Stomach smooth muscle (tissue), 2 donors: ENCODE data around the gene BICDL1.
A peak's percentile ranks its signal among the peaks of the same experiment; 100 is the strongest.

Experiments
- H3K27ac ChIP-seq: one replicate; pipeline ENCODE4 v1.7.0; 2013; ENCODE audit warnings: mild to moderate bottlenecking, low read length, inconsistent platforms
- H3K27me3 ChIP-seq, 2 donors: one replicate each; pipeline ENCODE4 v1.7.0; 2013; ENCODE audit warnings: low read length in 2 of 2; ENCODE audit not compliant: insufficient read depth in 2 of 2, control insufficient read depth in 1 of 2
- H3K36me3 ChIP-seq, 2 donors: one replicate each; pipeline ENCODE4 v1.7.0; 2013; ENCODE audit warnings: low read length in 2 of 2; ENCODE audit not compliant: control insufficient read depth in 2 of 2, insufficient read depth in 2 of 2
- H3K4me1 ChIP-seq: one replicate; pipeline ENCODE4 v1.7.0; 2013; ENCODE audit warnings: low read length; ENCODE audit not compliant: control insufficient read depth, insufficient read depth
- H3K4me3 ChIP-seq, 2 donors: one replicate each; pipeline ENCODE4 v1.7.0; 2013; ENCODE audit warnings: low read length in 2 of 2
- H3K9ac ChIP-seq, 2 donors: one replicate each; pipeline ENCODE4 v1.7.0; 2013; ENCODE audit warnings: low read length in 2 of 2, mild to moderate bottlenecking in 1 of 2
- H3K9me3 ChIP-seq, 2 donors: one replicate each; pipeline ENCODE4 v1.7.0; 2013; ENCODE audit warnings: low read length in 2 of 2; ENCODE audit not compliant: control insufficient read depth in 2 of 2
- donor health status: healthy.
- donor health status: Pancreatic carcinoma.

The BICDL1 gene, protein sequence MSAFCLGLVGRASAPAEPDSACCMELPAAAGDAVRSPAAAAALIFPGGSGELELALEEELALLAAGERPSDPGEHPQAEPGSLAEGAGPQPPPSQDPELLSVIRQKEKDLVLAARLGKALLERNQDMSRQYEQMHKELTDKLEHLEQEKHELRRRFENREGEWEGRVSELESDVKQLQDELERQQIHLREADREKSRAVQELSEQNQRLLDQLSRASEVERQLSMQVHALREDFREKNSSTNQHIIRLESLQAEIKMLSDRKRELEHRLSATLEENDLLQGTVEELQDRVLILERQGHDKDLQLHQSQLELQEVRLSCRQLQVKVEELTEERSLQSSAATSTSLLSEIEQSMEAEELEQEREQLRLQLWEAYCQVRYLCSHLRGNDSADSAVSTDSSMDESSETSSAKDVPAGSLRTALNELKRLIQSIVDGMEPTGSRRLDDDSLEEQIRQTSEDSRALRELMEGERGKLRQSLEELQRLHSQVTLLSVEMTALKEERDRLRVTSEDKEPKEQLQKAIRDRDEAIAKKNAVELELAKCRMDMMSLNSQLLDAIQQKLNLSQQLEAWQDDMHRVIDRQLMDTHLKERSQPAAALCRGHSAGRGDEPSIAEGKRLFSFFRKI

DNA sequence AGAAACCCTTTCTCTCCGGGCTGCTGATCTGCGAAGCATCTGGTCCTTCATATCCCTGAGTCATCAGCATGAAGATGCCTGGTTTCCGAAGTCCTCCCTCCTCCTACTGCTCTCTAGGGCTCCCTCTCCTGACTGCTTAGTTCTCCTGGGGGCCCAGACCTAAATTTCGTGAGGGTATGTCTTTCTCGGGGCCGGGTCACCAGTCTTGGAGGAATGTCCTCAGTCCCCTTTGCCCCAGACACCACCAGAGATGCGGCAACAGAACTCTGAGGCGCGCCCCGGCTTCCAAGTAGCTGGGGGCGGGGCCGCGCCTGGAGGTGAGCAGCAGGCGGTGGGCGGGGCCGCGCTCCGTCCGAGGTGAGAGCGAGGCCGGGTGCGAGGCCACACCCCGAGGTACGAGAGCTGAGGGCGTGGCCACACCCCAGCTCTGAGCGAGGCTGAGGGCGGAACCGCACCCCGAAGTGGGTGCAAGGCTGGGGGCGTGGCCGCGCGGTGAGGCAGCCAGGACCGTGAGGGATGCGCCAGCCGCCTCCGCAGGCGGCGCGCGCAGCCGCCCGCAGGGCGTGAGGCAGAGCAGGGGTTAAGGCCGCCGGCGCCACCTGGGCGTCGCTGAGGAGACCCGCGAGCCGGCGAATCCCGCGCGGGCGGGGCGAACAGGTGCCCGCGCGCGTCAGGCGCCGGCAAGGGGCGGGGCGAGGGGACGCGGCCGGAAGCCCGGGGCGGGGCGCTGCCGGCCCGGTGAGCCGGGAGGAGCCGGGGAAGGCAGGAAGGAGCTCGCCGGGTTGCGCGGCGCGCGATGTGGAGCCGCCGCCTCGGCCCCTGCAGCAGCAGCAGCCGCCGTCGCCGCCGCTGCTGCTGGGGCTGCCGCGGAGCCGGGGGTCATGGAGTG, at the start of gene BICDL1:
BICDL1 (plus strand) TSS at position 765 of the 889 bp plus-strand sequence. CDS start 633 bp downstream, outside the sequence.
- H3K27ac ChIP-seq = no peak within 1 kb of the TSS
- H3K4me1 ChIP-seq = peaks cover 17% of the 10 kb centered on the region
- H3K9me3 ChIP-seq = no peaks in the 10 kb centered on the region
- peak within 1 kb of the TSS; percentile 1 to 71 for H3K4me3 ChIP-seq
- H3K9ac ChIP-seq = no peak within 1 kb of the TSS
- no peaks in the 10 kb centered on the region for H3K36me3 ChIP-seq
- peaks cover 5 to 8% of the 10 kb centered on the region in 2 donors for H3K27me3 ChIP-seq

DNA sequence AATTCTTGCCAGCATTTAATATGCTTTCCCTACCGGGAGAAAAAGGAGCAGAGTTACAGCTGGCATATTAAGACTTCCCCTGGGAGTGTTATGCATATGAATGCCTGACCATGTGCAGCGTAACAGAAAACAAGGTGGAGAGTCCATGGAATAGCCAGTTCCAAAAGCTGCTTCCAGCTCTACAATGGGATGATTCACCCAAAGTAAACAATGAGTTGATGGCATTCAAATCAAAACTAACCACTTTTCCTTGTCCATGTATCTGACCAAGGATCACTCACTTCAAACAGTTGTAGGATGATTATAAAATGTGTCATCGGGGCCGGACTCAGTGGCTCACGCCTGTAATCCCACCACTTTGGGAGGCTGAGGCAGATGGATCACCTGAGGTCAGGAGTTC, 48.1 kb upstream of the BICDL1 start:
- Histone ChIP-seq H3K27ac (no peak overlapping the region), H3K9ac (no peak overlapping the region), H3K4me1 (no peaks in the 10 kb centered on the region), H3K36me3 (no peaks in the 10 kb centered on the region), H3K27me3 (peaks cover 0 to 2% of the 10 kb centered on the region in 2 donors), H3K4me3 (no peak overlapping the region), H3K9me3 (no peaks in the 10 kb centered on the region)

DNA sequence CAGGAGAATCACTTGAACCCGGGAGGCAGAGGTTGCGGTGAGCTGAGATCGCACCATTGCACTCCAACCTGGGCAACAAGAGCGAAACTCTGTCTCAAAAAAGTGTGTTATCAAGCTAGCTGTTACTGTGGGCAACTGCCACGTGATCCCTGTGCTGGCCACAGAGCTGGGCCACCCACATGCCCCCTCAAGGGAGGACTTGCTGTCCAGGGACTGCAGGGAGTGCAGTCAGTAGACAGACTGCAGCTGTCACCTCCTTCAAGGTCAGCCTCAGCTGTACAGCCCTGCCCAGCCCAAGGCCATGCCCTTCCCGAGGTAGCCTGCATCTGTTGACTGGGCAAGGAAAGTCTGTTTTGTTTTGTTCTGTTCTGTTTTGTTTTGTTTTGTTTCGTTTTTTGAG, 46.6 kb upstream of the BICDL1 start:
- no peaks in the 10 kb centered on the region for H3K9me3 ChIP-seq
- H3K4me3 ChIP-seq = no peak overlapping the region
- no peaks in the 10 kb centered on the region for H3K36me3 ChIP-seq
- H3K4me1 ChIP-seq = no peaks in the 10 kb centered on the region
- H3K27me3 ChIP-seq = peaks cover 0 to 2% of the 10 kb centered on the region in 2 donors
- no peak overlapping the region for H3K9ac ChIP-seq
- H3K27ac ChIP-seq = no peak overlapping the region

DNA sequence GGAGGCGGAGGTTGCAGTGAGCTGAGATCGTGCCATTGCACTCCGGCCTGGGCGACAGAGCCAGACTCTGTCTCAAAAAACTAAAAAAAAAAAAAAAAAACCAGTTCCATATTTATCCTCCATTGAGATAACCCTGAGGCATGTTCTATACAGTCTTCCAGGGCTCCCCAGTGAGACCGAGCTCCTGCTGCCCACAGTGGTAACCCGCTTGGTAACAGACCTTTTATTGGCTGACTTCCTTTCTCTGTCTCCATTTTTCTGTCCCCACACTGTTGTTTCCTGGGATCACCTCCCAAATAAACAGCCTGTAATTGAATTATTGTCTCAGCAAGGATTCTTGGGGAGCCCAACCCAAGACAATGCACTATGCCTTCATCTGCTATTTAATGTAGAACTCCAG, 42.8 kb upstream of the BICDL1 start:
- H3K27me3 ChIP-seq = no peaks in the 10 kb centered on the region
- no peak overlapping the region for H3K9ac ChIP-seq
- H3K4me1 ChIP-seq = no peaks in the 10 kb centered on the region
- H3K9me3 ChIP-seq = no peaks in the 10 kb centered on the region
- H3K4me3 ChIP-seq = no peak overlapping the region
- no peaks in the 10 kb centered on the region for H3K36me3 ChIP-seq
- H3K27ac ChIP-seq = no peak overlapping the region

DNA sequence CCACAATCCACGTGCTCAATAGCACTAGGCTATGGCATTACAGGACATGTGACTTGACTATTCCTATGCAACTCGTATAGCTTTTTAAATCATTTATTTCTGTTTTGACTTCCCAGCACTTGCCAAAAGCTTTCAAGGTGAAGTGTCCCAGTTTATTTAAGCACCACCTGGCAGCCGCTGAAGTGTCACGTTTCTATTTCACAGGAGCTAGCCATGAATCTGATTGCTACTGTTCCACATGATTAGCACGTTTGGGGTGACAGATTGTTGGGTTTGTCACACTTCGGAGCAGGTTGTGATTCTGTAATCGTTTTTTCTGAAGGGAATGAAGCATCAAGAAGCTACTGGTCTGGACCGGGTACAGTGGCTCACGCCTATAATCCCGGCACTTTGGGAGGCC, 39.9 kb upstream of the BICDL1 start:
- H3K27ac ChIP-seq = no peak overlapping the region
- no peaks in the 10 kb centered on the region for H3K36me3 ChIP-seq
- no peaks in the 10 kb centered on the region for H3K9me3 ChIP-seq
- no peaks in the 10 kb centered on the region for H3K4me1 ChIP-seq
- H3K9ac ChIP-seq = no peak overlapping the region
- H3K4me3 ChIP-seq = no peak overlapping the region
- H3K27me3 ChIP-seq = no peaks in the 10 kb centered on the region

DNA sequence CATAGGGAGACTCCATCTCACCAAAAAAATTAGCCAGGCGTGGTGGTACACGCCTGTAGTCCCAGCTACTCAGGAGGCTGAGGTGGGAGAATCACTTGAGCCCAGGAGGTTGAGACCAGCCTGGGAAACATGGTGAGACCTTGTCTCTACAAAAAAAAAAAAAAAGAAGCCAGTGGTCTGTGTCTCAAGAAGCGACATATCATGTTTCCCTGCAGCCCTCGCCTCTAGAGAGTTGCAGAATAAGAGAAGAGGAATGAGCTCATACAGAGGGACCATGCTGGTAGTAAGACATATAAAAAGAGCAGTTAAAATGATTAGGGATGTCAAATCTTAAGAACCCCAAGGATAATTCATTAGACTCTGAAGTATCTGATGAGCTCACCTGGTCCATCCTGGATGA, 39.4 kb upstream of the BICDL1 start:
- Histone ChIP-seq H3K9me3 (no peaks in the 10 kb centered on the region), H3K36me3 (no peaks in the 10 kb centered on the region), H3K9ac (no peak overlapping the region), H3K27me3 (no peaks in the 10 kb centered on the region), H3K27ac (no peak overlapping the region), H3K4me3 (no peak overlapping the region), H3K4me1 (no peaks in the 10 kb centered on the region)

DNA sequence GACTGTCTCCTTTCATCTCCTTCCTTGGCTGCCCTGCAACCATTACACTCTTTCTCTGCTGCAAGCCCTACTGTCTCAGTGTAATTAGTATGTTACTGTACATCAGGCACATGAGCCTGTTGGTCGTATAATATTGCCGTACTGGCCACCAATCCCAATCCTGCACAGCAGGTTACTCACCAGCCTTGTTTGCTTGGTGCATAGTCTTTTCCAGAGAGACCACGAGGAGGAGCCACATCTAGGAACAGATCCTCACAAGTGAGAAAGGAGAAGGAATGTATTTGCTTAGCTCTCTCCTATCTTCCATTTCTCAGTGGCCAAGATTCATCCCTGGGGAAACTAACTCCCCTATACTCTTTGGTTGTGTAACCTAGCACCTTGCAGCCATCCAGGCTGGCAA, 33.0 kb upstream of the BICDL1 start:
- Histone ChIP-seq H3K9me3 (peaks cover 13 to 14% of the 10 kb centered on the region in 2 donors), H3K36me3 (no peaks in the 10 kb centered on the region), H3K4me3 (no peak overlapping the region), H3K9ac (no peak overlapping the region), H3K4me1 (no peaks in the 10 kb centered on the region), H3K27me3 (no peaks in the 10 kb centered on the region), H3K27ac (no peak overlapping the region)

DNA sequence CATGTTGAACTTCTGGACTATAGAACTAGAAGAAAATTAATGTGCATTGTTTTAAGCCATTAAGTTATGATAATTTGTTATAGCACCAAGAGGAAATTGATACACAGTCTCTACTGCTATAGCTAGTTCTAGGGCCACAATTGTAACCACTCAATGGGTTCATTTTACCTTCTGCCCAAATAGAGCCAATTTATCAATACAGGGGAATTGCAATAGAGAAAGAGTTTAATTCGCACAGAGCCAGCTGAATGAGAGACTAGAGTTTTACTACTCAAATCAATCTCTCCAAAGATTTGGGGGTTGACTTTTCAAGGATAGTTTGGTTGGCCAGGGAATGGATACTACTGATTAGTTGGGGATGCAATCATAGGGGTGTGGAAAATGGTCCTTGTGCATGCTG, 31.9 kb upstream of the BICDL1 start:
- H3K4me1 ChIP-seq = no peaks in the 10 kb centered on the region
- peaks cover 13 to 14% of the 10 kb centered on the region in 2 donors for H3K9me3 ChIP-seq
- no peak overlapping the region for H3K4me3 ChIP-seq
- no peaks in the 10 kb centered on the region for H3K36me3 ChIP-seq
- no peak overlapping the region for H3K27ac ChIP-seq
- no peaks in the 10 kb centered on the region for H3K27me3 ChIP-seq
- no peak overlapping the region for H3K9ac ChIP-seq

DNA sequence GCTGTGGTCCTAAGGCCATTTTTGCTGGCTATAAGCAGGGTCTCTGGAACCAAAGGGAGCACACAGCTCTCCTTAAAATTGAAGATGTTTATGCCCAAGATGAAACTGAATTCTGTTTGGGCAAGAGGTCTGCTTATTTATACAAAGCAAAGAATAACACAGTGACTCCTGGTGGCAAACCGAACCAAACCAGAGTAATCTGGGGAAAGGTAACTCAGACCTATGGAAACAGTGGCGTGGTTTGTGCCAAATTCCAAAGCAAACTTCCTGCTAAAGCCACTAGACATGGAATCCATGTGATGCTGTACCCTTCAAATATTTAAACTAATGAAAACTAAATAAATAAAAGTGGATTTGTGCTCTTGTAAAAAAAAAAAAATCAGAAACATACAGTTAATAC, 29.6 kb upstream of the BICDL1 start:
- no peak overlapping the region for H3K4me3 ChIP-seq
- H3K36me3 ChIP-seq = no peaks in the 10 kb centered on the region
- no peak overlapping the region for H3K9ac ChIP-seq
- H3K4me1 ChIP-seq = no peaks in the 10 kb centered on the region
- no peaks in the 10 kb centered on the region for H3K27me3 ChIP-seq
- peaks cover 13 to 14% of the 10 kb centered on the region in 2 donors for H3K9me3 ChIP-seq
- no peak overlapping the region for H3K27ac ChIP-seq

DNA sequence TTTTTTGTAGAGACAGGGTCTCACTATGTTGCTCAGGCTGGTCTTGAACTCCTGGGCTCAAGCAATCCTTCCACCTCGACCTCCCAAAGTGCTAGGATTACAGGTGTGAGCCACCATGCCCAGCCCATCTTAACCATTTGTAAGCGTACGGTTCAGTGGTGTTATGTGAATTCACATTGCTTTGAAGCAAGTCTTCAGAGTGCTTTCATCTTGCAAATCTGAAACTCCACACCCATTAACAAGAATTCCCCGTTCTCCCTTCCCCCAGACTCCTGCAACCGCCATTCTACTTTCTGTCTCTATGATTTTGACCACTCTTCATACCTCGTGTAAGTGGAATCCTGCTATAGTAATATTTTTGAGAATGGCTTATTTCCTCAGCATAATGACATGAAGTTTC, 24.9 kb upstream of the BICDL1 start:
- H3K9me3 ChIP-seq = no peaks in the 10 kb centered on the region
- H3K27ac ChIP-seq = no peak overlapping the region
- H3K4me3 ChIP-seq = no peak overlapping the region
- H3K36me3 ChIP-seq = no peaks in the 10 kb centered on the region
- H3K4me1 ChIP-seq = no peaks in the 10 kb centered on the region
- H3K27me3 ChIP-seq = no peaks in the 10 kb centered on the region
- H3K9ac ChIP-seq = no peak overlapping the region
